Activated CD4-positive, alpha-beta memory T cell treated with anti-CD3 and anti-CD28 coated beads, Interleukin-2, amount 10 ng/mL, durations not matched to agents 7 days and 5 days (primary cell): ENCODE data around the gene PLEKHG3. TPM values are rescaled to one million over a fixed set of nuclear protein-coding genes. Genes with fewer than 3 reads are reported as not detected.
"Not testable (repeated sequence)": the region's sequence is repeated elsewhere in the genome, so short reads cannot be mapped to it uniquely, and the experiment has no call there.

Experiments
- CTCF ChIA-PET: fragments of 350-600 bp; sonication (Branson Sonifier 250); formaldehyde crosslinking; loops from one replicate; lab custom pipeline; 2021; ENCODE audit warnings: antibody characterized with exemption, inconsistent platforms; lab: Charles Lee
- POLR2A ChIA-PET: fragments of 350-600 bp; sonication (Branson Sonifier 250); formaldehyde crosslinking; loops from one replicate; lab custom pipeline; 2021; ENCODE audit warnings: antibody characterized with exemption; lab: Charles Lee
- DNase-seq: peaks from one replicate; pipeline ENCODE4 v3.0.0-alpha.2; 2020
- H3K27ac Mint-ChIP-seq: one replicate; pipeline ENCODE4 v1.8.0; 2021; ENCODE audit warnings: mild to moderate bottlenecking, mixed read lengths
- H3K27me3 Mint-ChIP-seq: one replicate; pipeline ENCODE4 v1.8.0; 2021; ENCODE audit warnings: mixed read lengths
- H3K36me3 Mint-ChIP-seq: one replicate; pipeline ENCODE4 v1.8.0; 2021; ENCODE audit warnings: low read depth, mixed read lengths
- H3K4me1 Mint-ChIP-seq: one replicate; pipeline ENCODE4 v1.8.0; 2021; ENCODE audit warnings: mixed read lengths
- H3K4me3 Mint-ChIP-seq: one replicate; pipeline ENCODE4 v1.8.0; 2021; ENCODE audit warnings: mild to moderate bottlenecking, mixed read lengths
- H3K9me3 Mint-ChIP-seq: one replicate; pipeline ENCODE4 v1.8.0; 2021; ENCODE audit warnings: mixed read lengths
- total RNA-seq, 2 experiments: library from RNA; stranded (reverse); gene quantifications; one replicate each; pipeline ENCODE4 v1.2.3, GENCODE V29; 2021

PLEKHG3 gene
- total RNA-seq, 2 experiments from 2014 or later: 126 to 133 TPM

DNA sequence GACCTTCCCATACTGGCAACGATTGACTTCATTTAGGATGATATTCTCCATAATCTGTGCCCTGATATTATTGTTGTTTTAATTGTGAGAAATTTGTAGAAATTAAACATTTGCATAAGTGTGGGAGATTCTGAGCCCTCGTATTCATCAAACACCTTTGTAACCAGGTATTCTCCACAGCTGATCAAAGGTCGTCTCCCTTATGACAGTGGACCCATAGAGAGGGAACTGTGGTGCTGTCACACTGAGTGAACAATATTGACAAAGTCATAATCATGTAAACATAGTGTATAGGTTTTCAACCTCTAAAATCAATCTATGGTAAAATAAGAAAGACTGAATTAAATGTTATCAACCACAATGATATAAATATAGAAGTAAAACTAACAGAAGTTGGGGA, 14.9 kb upstream of the PLEKHG3 start:
- CTCF ChIA-PET: interaction anchor here (1.6 to 2.0 kb wide), 4 partner anchors 9 to 75 kb away, joined by 3 to 15 read pairs (median 8); no protein-coding TSS in a partner anchor
- no peaks in the 10 kb centered on the region for H3K27me3 Mint-ChIP-seq
- no peak for DNase-seq
- H3K27ac Mint-ChIP-seq: peak overlapping the region; percentile 8
- H3K4me3 Mint-ChIP-seq: no peak overlapping the region
- H3K36me3 Mint-ChIP-seq: no peaks in the 10 kb centered on the region
- H3K4me1 Mint-ChIP-seq: peaks cover 51% of the 10 kb centered on the region
- POLR2A ChIA-PET: interaction anchor here (0.6 to 13.1 kb wide), 7 partner anchors 9 to 60 kb away, joined by 3 to 120 read pairs (median 4); partner anchors contain the start of gene PLEKHG3
- H3K9me3 Mint-ChIP-seq: no peaks in the 10 kb centered on the region

GRCh38 chr14:64690607-64691006, 13.6 kb upstream of the PLEKHG3 start:
- H3K9me3 Mint-ChIP-seq, H3K27me3 Mint-ChIP-seq, H3K4me3 Mint-ChIP-seq, H3K27ac Mint-ChIP-seq, H3K36me3 Mint-ChIP-seq, DNase-seq: not testable (repeated sequence)
- CTCF ChIA-PET: interaction anchor here (0.6 to 1.7 kb wide), 2 partner anchors 10 to 241 kb away, joined by 3 to 4 read pairs; no protein-coding TSS in a partner anchor
- POLR2A ChIA-PET: interaction anchor here (13.1 kb wide), 1 partner anchor 16 kb away, joined by 120 read pairs; the partner anchor contains the start of gene PLEKHG3
- peaks cover 57% of the 10 kb centered on the region for H3K4me1 Mint-ChIP-seq

DNA sequence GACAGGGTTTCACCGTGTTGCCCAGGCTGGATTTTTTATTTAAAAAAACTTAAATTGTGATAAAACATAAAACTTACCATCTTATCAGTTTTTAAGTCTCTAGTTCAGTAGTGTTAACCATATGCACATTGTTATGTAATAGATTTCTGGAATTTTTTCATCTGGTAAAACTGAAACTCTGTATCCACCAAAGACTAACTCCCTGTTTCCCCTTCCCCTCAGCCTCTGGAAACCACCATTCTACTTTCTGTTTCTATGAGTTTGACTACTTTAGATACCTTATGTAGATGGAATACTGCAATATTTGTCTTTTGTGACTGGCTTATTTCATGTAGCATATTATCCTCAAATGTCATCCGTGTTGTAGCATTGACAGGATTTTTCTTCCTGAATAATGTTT, 12.8 kb upstream of the PLEKHG3 start:
- Mint-ChIP-seq H3K9me3 (no peaks in the 10 kb centered on the region), H3K36me3 (no peaks in the 10 kb centered on the region), H3K27me3 (no peaks in the 10 kb centered on the region), H3K4me3 (no peak overlapping the region), H3K4me1 (peaks cover 61% of the 10 kb centered on the region), H3K27ac (no peak overlapping the region)
- no peak for DNase-seq
- CTCF ChIA-PET: interaction anchor here (1.0 kb wide), 1 partner anchor 16 kb away, joined by 3 read pairs; no protein-coding TSS in a partner anchor
- POLR2A ChIA-PET: interaction anchor here (13.1 kb wide), 1 partner anchor 15 kb away, joined by 120 read pairs; the partner anchor contains the start of gene PLEKHG3

- no peak overlapping the region for H3K4me3 Mint-ChIP-seq
- no peak for DNase-seq
- no peaks in the 10 kb centered on the region for H3K9me3 Mint-ChIP-seq
- H3K27me3 Mint-ChIP-seq: no peaks in the 10 kb centered on the region
- H3K27ac Mint-ChIP-seq: no peak overlapping the region
- H3K4me1 Mint-ChIP-seq: peaks cover 68% of the 10 kb centered on the region
- H3K36me3 Mint-ChIP-seq: no peaks in the 10 kb centered on the region
- ChIA-PET CTCF (interaction anchor here (1.0 kb wide), 2 partner anchors 15 to 72 kb away, joined by 3 read pairs; no protein-coding TSS in a partner anchor), POLR2A (interaction anchor here (1.6 to 13.1 kb wide), 2 partner anchors 14 to 64 kb away, joined by 4 to 120 read pairs; partner anchors contain the start of gene PLEKHG3)
Measured at GRCh38 chr14:64692189-64692985, 11.8 kb upstream of the PLEKHG3 start.

- no peak for DNase-seq
- H3K4me1 Mint-ChIP-seq: peaks cover 69% of the 10 kb centered on the region
- CTCF ChIA-PET: interaction anchor here (1.0 kb wide), 1 partner anchor 72 kb away, joined by 3 read pairs; no protein-coding TSS in a partner anchor
- no peak overlapping the region for H3K27ac Mint-ChIP-seq
- POLR2A ChIA-PET: interaction anchor here (1.6 to 13.1 kb wide), 2 partner anchors 13 to 63 kb away, joined by 4 to 120 read pairs; partner anchors contain the start of gene PLEKHG3
- H3K4me3 Mint-ChIP-seq: no peak overlapping the region
- no peaks in the 10 kb centered on the region for H3K36me3 Mint-ChIP-seq
- no peaks in the 10 kb centered on the region for H3K9me3 Mint-ChIP-seq
- no peaks in the 10 kb centered on the region for H3K27me3 Mint-ChIP-seq
Measured at GRCh38 chr14:64692986-64693809, 11.0 kb upstream of the PLEKHG3 start.

- H3K36me3 Mint-ChIP-seq: no peaks in the 10 kb centered on the region
- no peaks in the 10 kb centered on the region for H3K9me3 Mint-ChIP-seq
- no peaks in the 10 kb centered on the region for H3K27me3 Mint-ChIP-seq
- H3K4me3 Mint-ChIP-seq: no peak overlapping the region
- ChIA-PET CTCF (interaction anchor here (2.7 kb wide), 1 partner anchor 30 kb away, joined by 7 read pairs; no protein-coding TSS in a partner anchor), POLR2A (interaction anchor here (13.1 kb wide), 1 partner anchor 13 kb away, joined by 120 read pairs; the partner anchor contains the start of gene PLEKHG3)
- H3K4me1 Mint-ChIP-seq: peaks cover 69% of the 10 kb centered on the region
- no peak for DNase-seq
- H3K27ac Mint-ChIP-seq: no peak overlapping the region
Measured at GRCh38 chr14:64693810-64694165, 10.4 kb upstream of the PLEKHG3 start.

- Mint-ChIP-seq H3K4me3 (no peak overlapping the region), H3K36me3 (no peaks in the 10 kb centered on the region), H3K4me1 (peaks cover 67% of the 10 kb centered on the region), H3K27me3 (no peaks in the 10 kb centered on the region), H3K27ac (no peak overlapping the region), H3K9me3 (no peaks in the 10 kb centered on the region)
- no peak for DNase-seq
- ChIA-PET POLR2A (interaction anchor here (1.8 to 13.1 kb wide), 3 partner anchors 11 to 29 kb away, joined by 5 to 120 read pairs (median 75); partner anchors contain the start of gene PLEKHG3), CTCF (interaction anchor here (1.0 to 2.7 kb wide), 3 partner anchors 11 to 29 kb away, joined by 3 to 7 read pairs (median 3); no protein-coding TSS in a partner anchor)
Measured at GRCh38 chr14:64695071-64695470, 9.2 kb upstream of the PLEKHG3 start.

DNA sequence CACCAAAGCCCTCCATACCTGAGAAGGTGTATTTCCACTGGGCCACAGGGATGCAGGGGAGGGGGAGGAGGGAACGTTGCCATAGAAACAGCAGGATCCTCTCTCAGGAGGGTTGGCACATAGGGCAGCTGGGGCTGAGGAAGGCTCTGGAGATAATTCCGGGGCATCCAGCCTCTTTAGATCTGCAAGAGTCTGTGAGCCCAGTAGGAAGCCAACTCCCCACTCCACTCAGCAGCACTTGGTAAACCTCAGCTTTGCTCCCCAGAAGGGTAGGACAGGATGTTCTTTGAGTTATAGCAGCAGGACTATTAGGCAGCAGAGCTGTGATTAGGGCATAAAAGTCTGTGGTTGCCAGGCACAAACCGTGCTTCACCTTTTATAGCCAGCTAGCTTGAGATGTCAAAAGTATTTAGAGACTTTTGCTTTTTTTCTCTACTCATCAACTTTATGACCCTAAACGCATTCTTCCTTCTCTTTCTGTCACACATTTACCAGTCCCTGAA, 7.8 kb upstream of the PLEKHG3 start:
- ChIA-PET CTCF (interaction anchor here (0.7 to 4.0 kb wide), 9 partner anchors 12 to 253 kb away, joined by 3 to 17 read pairs (median 4); no protein-coding TSS in a partner anchor), POLR2A (interaction anchor here (0.8 to 13.1 kb wide), 7 partner anchors 10 to 62 kb away, joined by 3 to 120 read pairs (median 16); partner anchors contain the start of gene PLEKHG3)
- no peaks in the 10 kb centered on the region for H3K36me3 Mint-ChIP-seq
- no peaks in the 10 kb centered on the region for H3K27me3 Mint-ChIP-seq
- H3K4me3 Mint-ChIP-seq: peak overlapping the region; percentile 21
- H3K27ac Mint-ChIP-seq: peak overlapping the region; percentile 73
- DNase-seq: peak; percentile 55
- peaks cover 73% of the 10 kb centered on the region for H3K4me1 Mint-ChIP-seq
- no peaks in the 10 kb centered on the region for H3K9me3 Mint-ChIP-seq

DNA sequence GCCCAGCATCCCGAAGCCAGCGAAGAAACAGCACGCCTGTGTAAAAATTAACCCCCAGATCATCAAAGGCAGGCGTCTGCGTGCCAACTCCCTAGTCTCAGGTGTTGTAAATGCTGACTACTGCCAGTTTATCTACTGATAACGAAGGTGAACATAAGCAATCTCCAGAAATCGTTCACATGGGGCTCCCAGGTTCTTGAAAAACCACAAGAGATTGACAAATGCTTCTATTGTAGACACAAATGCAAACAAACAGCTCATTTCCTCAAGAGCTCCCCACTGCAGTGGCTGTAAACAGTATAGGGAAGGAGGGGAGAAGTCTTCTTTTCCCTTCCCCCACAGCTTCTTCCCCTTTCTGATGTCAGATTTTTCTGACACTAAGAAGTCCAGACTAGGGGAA, 5.3 kb upstream of the PLEKHG3 start:
- H3K27me3 Mint-ChIP-seq: peaks cover 13% of the 10 kb centered on the region
- no peaks in the 10 kb centered on the region for H3K9me3 Mint-ChIP-seq
- CTCF ChIA-PET: interaction anchor here (0.6 to 4.0 kb wide), 18 partner anchors 8 to 355 kb away, joined by 3 to 23 read pairs (median 3); no protein-coding TSS in a partner anchor
- no peak overlapping the region for H3K4me3 Mint-ChIP-seq
- no peaks in the 10 kb centered on the region for H3K36me3 Mint-ChIP-seq
- peak; percentile 55 for DNase-seq
- peak overlapping the region; percentile 80 for H3K27ac Mint-ChIP-seq
- H3K4me1 Mint-ChIP-seq: peaks cover 84% of the 10 kb centered on the region
- POLR2A ChIA-PET: interaction anchor here (0.8 to 13.1 kb wide), 13 partner anchors 7 to 196 kb away, joined by 3 to 120 read pairs (median 5); partner anchors contain the start of gene PLEKHG3

DNA sequence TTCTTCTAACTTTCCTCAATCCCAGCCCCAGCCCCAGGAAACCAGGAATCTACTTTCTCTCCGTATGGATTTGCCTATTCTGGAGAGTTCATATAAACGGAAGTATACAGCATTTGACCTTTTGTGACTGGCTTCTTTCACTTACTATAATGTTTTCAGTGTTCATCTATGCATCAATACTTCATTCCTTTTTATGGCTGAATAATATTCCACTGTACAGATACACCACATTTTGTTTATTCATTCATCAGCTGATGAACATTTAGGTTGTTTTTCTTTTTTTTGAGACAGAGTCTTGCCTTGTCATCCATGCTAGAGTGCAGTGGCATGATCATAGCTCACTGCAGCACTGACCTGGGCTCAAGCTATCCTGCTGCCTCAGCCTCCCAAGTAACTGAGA, 3.9 kb upstream of the PLEKHG3 start:
- CTCF ChIA-PET: interaction anchor here (1.1 to 1.8 kb wide), 2 partner anchors 11 to 62 kb away, joined by 3 to 4 read pairs; no protein-coding TSS in a partner anchor
- Mint-ChIP-seq H3K27ac (peak overlapping the region; percentile 65), H3K4me3 (no peak overlapping the region), H3K27me3 (peaks cover 13% of the 10 kb centered on the region), H3K36me3 (peaks cover 3% of the 10 kb centered on the region), H3K9me3 (no peaks in the 10 kb centered on the region), H3K4me1 (peaks cover 79% of the 10 kb centered on the region)
- DNase-seq: no peak
- POLR2A ChIA-PET: interaction anchor here (0.5 to 6.1 kb wide), 6 partner anchors 23 to 805 kb away, joined by 3 to 75 read pairs (median 4); no protein-coding TSS in a partner anchor

- no peak overlapping the region for H3K27ac Mint-ChIP-seq
- peaks cover 81% of the 10 kb centered on the region for H3K4me1 Mint-ChIP-seq
- peaks cover 13% of the 10 kb centered on the region for H3K27me3 Mint-ChIP-seq
- H3K4me3 Mint-ChIP-seq: no peak overlapping the region
- CTCF ChIA-PET: interaction anchor here (1.1 to 1.8 kb wide), 2 partner anchors 11 to 61 kb away, joined by 3 to 4 read pairs; no protein-coding TSS in a partner anchor
- H3K9me3 Mint-ChIP-seq: no peaks in the 10 kb centered on the region
- POLR2A ChIA-PET: interaction anchor here (0.8 to 1.1 kb wide), 4 partner anchors 23 to 55 kb away, joined by 3 to 4 read pairs (median 4); no protein-coding TSS in a partner anchor
- H3K36me3 Mint-ChIP-seq: peaks cover 9% of the 10 kb centered on the region
- DNase-seq: no peak
Measured at GRCh38 chr14:64700894-64701293, 3.3 kb upstream of the PLEKHG3 start.
